WERI-Rb-1 (cell line): Measurements from ENCODE around the gene TRIM72.

ENCODE experiments used
- DNase-seq: peaks from one replicate; pipeline ENCODE4 v3.0.0-alpha.2; 2020
- H3K27ac ChIP-seq: fragments of 250-450 bp; sonication (Bioruptor Pico); 2 replicates; pipeline ENCODE4 v1.5.1; 2020; ENCODE audit warnings: mild to moderate bottlenecking, moderate library complexity
- H3K27me3 ChIP-seq: fragments of 250-450 bp; sonication (Bioruptor Pico); 2 replicates; pipeline ENCODE4 v1.5.1; 2021; ENCODE audit warnings: mild to moderate bottlenecking, low read depth, moderate library complexity; ENCODE audit not compliant: insufficient read depth, severe bottlenecking
- H3K36me3 ChIP-seq: fragments of 250-450 bp; sonication (Bioruptor Pico); 2 replicates; pipeline ENCODE4 v1.5.1; 2020; ENCODE audit warnings: mild to moderate bottlenecking, moderate library complexity
- H3K4me3 ChIP-seq: 2 replicates; pipeline ENCODE4 v1.5.1; 2011; ENCODE audit warnings: low read depth, mild to moderate bottlenecking, control low read depth, low read length
- H3K9me3 ChIP-seq: fragments of 250-450 bp; sonication (Bioruptor Pico); 2 replicates; pipeline ENCODE4 v1.5.1; 2021; ENCODE audit warnings: mild to moderate bottlenecking, moderate library complexity; ENCODE audit not compliant: severe bottlenecking
- CTCF ChIP-seq: IDR thresholded peaks from 2 replicates; pipeline ENCODE4 v1.5.1; 2011; ENCODE audit warnings: low read depth, mild to moderate bottlenecking, control low read depth, inconsistent platforms, low read length

Gene TRIM72

GRCh38 chr16:31253642-31254045 lies 39.7 kb downstream of the TRIM72 start:
- no peak for TF ChIP-seq CTCF
- Histone ChIP-seq H3K9me3 (no peaks in the 10 kb centered on the region), H3K27me3 (peaks cover 57% of the 10 kb centered on the region), H3K36me3 (no peaks in the 10 kb centered on the region), H3K4me3 (no peak overlapping the region), H3K27ac (no peak overlapping the region)
- DNase-seq: no peak

DNA sequence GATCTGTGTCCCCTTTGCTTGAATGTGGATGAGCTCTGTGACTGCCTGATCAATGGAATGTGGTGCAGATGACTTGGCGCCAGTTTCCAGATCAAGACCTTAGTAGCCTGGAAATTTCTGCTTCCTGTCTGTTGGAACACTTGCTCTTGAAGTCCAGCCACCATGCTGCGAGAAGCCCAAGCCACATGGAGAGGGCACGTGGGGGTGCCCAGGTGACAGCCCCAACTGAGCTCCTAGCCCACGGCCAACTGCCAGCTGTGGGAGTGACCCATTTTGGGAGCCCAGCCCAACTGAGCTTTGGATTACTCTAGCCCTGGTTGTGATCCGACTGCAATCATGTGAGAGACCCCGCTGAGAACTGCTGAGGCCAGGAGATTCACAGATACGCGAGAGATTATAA lies 42.5 kb downstream of the TRIM72 start:
- Histone ChIP-seq H3K4me3 (no peak overlapping the region), H3K9me3 (no peaks in the 10 kb centered on the region), H3K36me3 (no peaks in the 10 kb centered on the region), H3K27ac (no peak overlapping the region), H3K27me3 (peaks cover 67% of the 10 kb centered on the region)
- TF ChIP-seq CTCF: no peak
- no peak for DNase-seq

DNA sequence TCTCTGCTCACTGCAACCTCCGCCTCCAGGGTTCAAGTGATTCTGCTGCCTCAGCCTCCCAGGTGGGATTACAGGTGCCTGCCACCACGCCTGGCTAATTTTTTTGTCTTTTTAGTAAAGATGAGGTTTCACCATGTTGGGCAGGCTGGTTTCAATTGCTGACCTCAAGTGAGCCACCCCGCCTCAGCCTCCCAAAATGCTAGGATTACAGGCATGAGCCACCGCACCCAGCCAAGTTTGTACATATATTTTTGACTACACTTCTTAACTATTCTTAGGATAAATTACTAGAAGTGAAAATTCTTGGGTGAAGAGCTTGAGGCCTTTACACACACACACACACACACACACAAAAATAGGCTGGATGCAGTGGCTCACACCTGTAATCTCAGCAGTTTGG lies 44.4 kb downstream of the TRIM72 start:
- H3K27ac ChIP-seq: no peak overlapping the region
- no peaks in the 10 kb centered on the region for H3K36me3 ChIP-seq
- H3K4me3 ChIP-seq: no peak overlapping the region
- H3K9me3 ChIP-seq: no peaks in the 10 kb centered on the region
- no peak for DNase-seq
- peaks cover 77% of the 10 kb centered on the region for H3K27me3 ChIP-seq
- TF ChIP-seq CTCF: no peak

GRCh38 chr16:31260136-31260931 lies 46.4 kb downstream of the TRIM72 start:
- Histone ChIP-seq H3K9me3 (no peaks in the 10 kb centered on the region), H3K27ac (no peak overlapping the region), H3K36me3 (no peaks in the 10 kb centered on the region), H3K27me3 (peaks cover 81% of the 10 kb centered on the region), H3K4me3 (no peak overlapping the region)
- no peak for DNase-seq
- TF ChIP-seq CTCF: no peak

- no peak for TF ChIP-seq CTCF
- no peaks in the 10 kb centered on the region for H3K9me3 ChIP-seq
- no peak overlapping the region for H3K27ac ChIP-seq
- peaks cover 82% of the 10 kb centered on the region for H3K27me3 ChIP-seq
- H3K4me3 ChIP-seq: no peak overlapping the region
- no peaks in the 10 kb centered on the region for H3K36me3 ChIP-seq
- DNase-seq: no peak
Measured at GRCh38 chr16:31262084-31262483, 48.2 kb downstream of the TRIM72 start.
